HAP-1 (cell line): ENCODE measurements around the gene IRF4.
"Not testable (repeated sequence)": the region's sequence is repeated elsewhere in the genome, so short reads cannot be mapped to it uniquely, and the experiment has no call there.

ENCODE experiments used
- DNase-seq, 2 experiments: peaks; one replicate each; pipeline ENCODE4 v3.0.0-alpha.2; 2016 to 2020; ENCODE audit warnings: low spot score in 2 of 2
- H3K27me3 ChIP-seq: fragments of 250-450 bp; sonication (Bioruptor Pico); 2 replicates; pipeline ENCODE4 v1.5.1; 2020; ENCODE audit warnings: low read depth, mild to moderate bottlenecking, moderate library complexity
- H3K36me3 ChIP-seq: fragments of 250-450 bp; sonication (Bioruptor Pico); replicated peaks from 2 replicates; pipeline ENCODE4 v1.5.1; 2020; ENCODE audit warnings: mild to moderate bottlenecking
- H3K4me1 ChIP-seq: fragments of 250-450 bp; sonication (Bioruptor Pico); 2 replicates; pipeline ENCODE4 v1.5.1; 2020; ENCODE audit warnings: mild to moderate bottlenecking
- H3K4me3 ChIP-seq: fragments of 250-450 bp; sonication (Bioruptor Pico); 2 replicates; pipeline ENCODE4 v1.5.1; 2020; ENCODE audit warnings: mild to moderate bottlenecking, moderate library complexity
- H3K9me3 ChIP-seq: fragments of 250-450 bp; sonication (Bioruptor Pico); 2 replicates; pipeline ENCODE4 v1.5.1; 2020; ENCODE audit warnings: mild to moderate bottlenecking, moderate library complexity
- in situ Hi-C: fragments of 300-500 bp; cut with MboI; formaldehyde crosslinking; loops from 3 replicates; pipeline ENCODE4 v1.14.3; 2020; ENCODE audit warnings: low sequenced_read_pairs, inconsistent platforms, mixed read lengths

IRF4 gene

DNA sequence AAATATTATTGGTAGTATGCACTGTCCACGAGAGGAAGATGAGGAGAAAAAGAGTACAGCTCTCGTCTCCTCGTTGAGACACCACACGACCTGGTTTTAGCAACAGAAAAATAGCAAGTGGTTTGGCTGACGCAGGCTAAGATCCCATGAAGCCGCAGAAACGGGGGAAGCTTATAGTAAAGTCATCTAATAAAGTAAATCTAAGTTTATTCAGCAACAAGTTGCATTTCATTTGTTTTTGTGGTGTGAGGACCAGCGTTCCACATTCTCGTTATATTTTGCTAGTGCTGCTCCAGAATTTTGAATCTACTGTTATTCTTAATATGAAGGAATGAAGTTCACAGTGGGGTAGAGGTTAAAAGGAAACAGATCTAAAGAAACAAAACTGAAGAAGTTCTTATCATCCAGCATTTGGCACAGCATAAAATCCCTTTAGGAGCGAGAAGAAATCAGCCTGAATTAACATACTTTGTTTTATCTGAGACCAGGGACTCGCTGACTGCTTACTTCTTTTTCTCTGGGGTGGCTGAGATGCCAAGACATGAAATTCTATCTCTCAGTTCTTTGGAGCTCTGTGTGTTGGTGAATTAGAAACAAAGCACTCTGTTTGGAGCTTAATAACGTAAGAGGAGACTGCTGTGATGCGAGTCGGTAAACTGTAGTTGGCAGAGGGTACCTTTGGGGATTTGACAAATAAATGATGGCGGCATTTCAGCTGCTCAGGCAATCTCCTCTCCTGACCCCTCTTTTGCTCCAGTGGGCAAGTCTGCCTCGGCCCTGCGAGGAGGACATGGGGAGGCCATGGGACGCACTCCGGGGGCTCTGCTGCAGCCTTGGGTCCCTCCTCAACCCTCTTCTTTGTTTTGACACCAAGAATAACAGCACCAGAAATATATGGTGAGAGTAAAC is 24.9 kb upstream of the IRF4 start:
- no peak overlapping the region for H3K4me3 ChIP-seq
- in situ Hi-C loops: no loop called here
- H3K4me1 ChIP-seq: no peaks in the 10 kb centered on the region
- DNase-seq: no peak
- no peaks in the 10 kb centered on the region for H3K27me3 ChIP-seq
- peaks cover 34% of the 10 kb centered on the region for H3K9me3 ChIP-seq
- no peaks in the 10 kb centered on the region for H3K36me3 ChIP-seq

GRCh38 chr6:367298-367794 is 24.2 kb upstream of the IRF4 start:
- in situ Hi-C loops: no loop called here
- Histone ChIP-seq H3K27me3 (no peaks in the 10 kb centered on the region), H3K9me3 (peaks cover 28% of the 10 kb centered on the region)

DNA sequence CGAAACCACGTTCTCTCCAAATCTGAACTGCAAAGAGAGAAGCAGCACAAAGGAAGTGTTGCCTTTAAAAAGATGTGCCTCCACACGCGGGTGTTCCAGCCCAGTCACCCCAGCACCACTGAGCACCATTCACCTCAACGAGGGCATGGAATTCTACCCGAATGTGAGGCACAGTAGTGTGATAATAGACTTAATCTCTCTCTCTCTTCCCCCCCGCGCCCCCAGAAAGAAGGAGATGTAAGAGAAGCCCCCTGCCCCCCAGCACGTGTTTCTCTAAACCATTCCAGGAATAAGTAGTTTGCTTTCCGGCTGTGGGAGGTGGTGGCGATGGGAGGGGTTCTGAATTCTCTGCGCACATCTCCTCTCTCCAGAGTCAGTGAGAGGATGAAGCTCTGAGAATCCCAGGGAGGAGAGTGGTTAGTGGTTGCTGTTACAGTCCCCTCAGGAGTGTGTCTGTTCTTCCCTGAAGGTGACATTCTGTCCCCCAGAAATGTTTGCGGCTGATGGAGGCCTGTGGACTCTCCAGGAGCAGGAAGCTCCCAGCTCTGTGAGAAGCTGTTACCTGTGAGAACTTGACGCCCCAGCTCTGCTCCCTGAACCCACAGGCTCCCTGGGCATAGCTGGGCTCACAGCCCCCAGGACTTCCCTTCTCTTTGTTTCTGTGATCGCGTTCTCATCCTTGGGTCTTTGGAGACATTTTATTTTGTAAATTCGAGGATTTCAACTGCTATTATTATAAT is 23.5 kb upstream of the IRF4 start:
- Histone ChIP-seq H3K27me3 (no peaks in the 10 kb centered on the region), H3K9me3 (peaks cover 23% of the 10 kb centered on the region), H3K4me3 (no peak overlapping the region), H3K4me1 (no peaks in the 10 kb centered on the region), H3K36me3 (no peaks in the 10 kb centered on the region)
- no peak for DNase-seq
- in situ Hi-C loops: no loop called here

More at GRCh38 chr6:367298-367794, 24.2 kb upstream of the IRF4 start:
- Histone ChIP-seq H3K4me3 (no peak overlapping the region), H3K4me1 (no peaks in the 10 kb centered on the region), H3K36me3 (no peaks in the 10 kb centered on the region)
- DNase-seq: no peak

GRCh38 chr6:369559-370431 is 21.8 kb upstream of the IRF4 start:
- no peaks in the 10 kb centered on the region for H3K27me3 ChIP-seq
- no peak overlapping the region for H3K4me3 ChIP-seq
- H3K4me1 ChIP-seq: no peaks in the 10 kb centered on the region
- in situ Hi-C loops: no loop called here
- DNase-seq: no peak
- no peaks in the 10 kb centered on the region for H3K36me3 ChIP-seq
- H3K9me3 ChIP-seq: peaks cover 16% of the 10 kb centered on the region

DNA sequence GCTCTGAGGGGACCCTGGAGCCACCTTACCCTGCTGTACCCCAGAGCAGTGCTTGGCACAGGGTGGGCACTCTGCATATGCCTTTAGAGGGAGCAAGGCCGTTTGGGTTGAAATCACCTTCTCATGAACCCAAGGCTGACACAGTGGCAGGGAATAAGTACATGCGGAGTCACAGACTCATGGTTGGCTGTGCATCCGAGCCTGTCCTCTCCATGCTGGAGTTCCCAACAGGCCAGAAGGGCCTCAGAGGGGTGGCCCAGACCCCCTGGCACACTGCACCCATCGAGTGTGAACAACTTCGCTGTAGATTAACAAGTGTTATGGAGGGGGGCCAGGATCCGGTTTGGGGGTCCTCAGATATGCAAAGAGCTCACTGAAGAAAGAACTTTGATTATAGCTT is 21.0 kb upstream of the IRF4 start:
- Histone ChIP-seq H3K4me1 (no peaks in the 10 kb centered on the region), H3K27me3 (no peaks in the 10 kb centered on the region), H3K4me3 (no peak overlapping the region), H3K9me3 (peaks cover 17% of the 10 kb centered on the region), H3K36me3 (no peaks in the 10 kb centered on the region)
- in situ Hi-C loops: no loop called here
- DNase-seq: no peak

DNA sequence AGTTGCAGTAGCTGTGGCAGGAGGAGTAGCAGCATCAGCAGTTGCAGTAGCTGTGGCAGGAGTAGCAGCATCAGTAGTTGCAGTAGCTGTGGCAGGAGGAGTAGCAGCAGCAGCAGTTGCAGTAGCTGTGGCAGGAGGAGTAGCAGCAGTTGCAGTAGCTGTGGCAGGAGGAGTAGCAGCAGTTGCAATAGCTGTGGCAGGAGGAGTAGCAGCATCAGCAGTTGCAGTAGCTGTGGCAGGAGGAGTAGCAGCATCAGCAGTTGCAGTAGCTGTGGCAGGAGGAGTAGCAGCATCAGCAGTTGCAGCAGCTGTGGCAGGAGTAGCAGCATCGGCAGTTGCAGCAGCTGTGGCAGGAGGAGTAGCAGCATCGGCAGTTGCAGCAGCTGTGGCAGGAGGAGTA is 19.7 kb upstream of the IRF4 start:
- in situ Hi-C loops, H3K36me3 ChIP-seq, DNase-seq, H3K27me3 ChIP-seq, H3K4me3 ChIP-seq, H3K4me1 ChIP-seq: not testable (repeated sequence)
- peaks cover 18% of the 10 kb centered on the region for H3K9me3 ChIP-seq

- in situ Hi-C loops: no loop called here
- H3K9me3 ChIP-seq: peaks cover 19% of the 10 kb centered on the region
- no peaks in the 10 kb centered on the region for H3K4me1 ChIP-seq
- H3K36me3 ChIP-seq: no peaks in the 10 kb centered on the region
- H3K27me3 ChIP-seq: no peaks in the 10 kb centered on the region
- no peak for DNase-seq
- H3K4me3 ChIP-seq: no peak overlapping the region
These were observed 19.1 kb upstream of the IRF4 start for GRCh38 chr6:372336-372911.

DNA sequence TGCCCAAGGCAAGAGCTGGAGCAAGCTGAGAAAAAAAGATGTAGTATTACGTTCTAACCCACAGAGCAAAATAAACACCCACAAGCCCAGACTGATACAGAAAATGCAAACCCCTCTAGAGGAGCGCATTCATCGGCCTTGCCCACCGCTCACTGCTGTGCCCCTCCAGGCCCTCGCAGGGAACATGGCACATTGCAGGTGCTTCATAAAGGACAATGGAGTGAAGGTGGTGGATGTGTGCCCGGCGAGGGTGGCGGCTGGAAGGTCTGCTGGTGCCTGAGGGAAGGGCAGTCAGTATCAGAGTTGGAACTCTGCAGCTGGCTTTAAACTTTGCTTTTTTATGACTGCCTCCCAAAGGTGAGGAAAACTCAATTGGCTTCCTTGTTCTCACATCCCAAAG is 18.5 kb upstream of the IRF4 start:
- H3K4me3 ChIP-seq: no peak overlapping the region
- H3K27me3 ChIP-seq: no peaks in the 10 kb centered on the region
- H3K4me1 ChIP-seq: no peaks in the 10 kb centered on the region
- peaks cover 22% of the 10 kb centered on the region for H3K9me3 ChIP-seq
- H3K36me3 ChIP-seq: no peaks in the 10 kb centered on the region
- in situ Hi-C loops: no loop called here
- DNase-seq: no peak

DNA sequence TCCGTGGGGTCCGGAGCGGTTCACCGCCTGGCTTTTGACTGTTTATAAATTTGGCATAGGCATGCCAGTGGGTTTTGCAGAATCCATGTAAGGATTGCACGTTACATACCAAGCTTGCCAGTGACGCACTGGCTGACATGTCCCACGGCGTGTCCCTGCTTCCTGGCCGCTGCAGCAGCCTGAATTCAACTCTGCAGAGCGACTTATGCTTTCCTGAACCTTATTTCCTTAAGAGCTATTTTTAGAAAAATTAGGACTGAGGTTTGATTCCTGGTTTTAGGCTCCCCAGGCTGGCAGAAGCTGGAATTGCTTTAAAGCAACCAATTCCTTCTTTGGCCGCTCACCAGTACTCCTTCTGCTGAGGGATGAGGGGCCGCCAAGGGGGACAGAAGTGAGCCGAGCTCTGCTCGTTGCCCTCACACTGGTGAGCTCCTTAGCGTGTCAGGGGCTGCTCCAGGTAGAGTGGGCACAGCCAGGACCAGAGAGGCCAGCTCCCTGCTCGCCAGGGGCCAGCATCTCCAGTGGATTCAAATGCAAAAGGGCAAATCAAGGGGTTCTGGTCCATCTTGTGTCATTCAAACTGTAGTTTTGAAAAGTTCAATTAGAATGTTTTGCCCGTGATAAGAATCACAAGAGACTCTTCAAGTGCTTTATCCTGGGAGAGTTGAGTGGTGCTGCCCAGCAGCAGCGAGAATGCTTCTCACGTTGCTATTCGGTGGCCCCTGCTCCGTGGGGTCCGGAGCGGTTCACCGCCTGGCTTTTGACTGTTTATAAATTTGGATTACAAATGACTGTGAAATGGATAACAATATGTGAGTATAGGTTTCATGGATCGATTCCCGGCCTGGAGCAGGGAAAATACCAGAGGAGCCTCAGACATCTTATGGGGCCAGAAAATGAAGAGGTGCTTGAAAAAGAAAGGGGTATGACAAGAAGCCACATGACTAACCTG is 17.5 kb upstream of the IRF4 start:
- Histone ChIP-seq H3K4me1 (no peaks in the 10 kb centered on the region), H3K27me3 (no peaks in the 10 kb centered on the region), H3K9me3 (peaks cover 25% of the 10 kb centered on the region), H3K36me3 (no peaks in the 10 kb centered on the region), H3K4me3 (no peak overlapping the region)
- DNase-seq: no peak
- in situ Hi-C loops: no loop called here

GRCh38 chr6:374956-375355 is 16.6 kb upstream of the IRF4 start:
- Histone ChIP-seq H3K9me3 (peaks cover 34% of the 10 kb centered on the region), H3K4me1 (no peaks in the 10 kb centered on the region), H3K4me3 (no peak overlapping the region), H3K27me3 (no peaks in the 10 kb centered on the region; the same call in 1 of the 2 replicates), H3K36me3 (no peaks in the 10 kb centered on the region)
- DNase-seq: no peak
- in situ Hi-C loops: no loop called here

DNA sequence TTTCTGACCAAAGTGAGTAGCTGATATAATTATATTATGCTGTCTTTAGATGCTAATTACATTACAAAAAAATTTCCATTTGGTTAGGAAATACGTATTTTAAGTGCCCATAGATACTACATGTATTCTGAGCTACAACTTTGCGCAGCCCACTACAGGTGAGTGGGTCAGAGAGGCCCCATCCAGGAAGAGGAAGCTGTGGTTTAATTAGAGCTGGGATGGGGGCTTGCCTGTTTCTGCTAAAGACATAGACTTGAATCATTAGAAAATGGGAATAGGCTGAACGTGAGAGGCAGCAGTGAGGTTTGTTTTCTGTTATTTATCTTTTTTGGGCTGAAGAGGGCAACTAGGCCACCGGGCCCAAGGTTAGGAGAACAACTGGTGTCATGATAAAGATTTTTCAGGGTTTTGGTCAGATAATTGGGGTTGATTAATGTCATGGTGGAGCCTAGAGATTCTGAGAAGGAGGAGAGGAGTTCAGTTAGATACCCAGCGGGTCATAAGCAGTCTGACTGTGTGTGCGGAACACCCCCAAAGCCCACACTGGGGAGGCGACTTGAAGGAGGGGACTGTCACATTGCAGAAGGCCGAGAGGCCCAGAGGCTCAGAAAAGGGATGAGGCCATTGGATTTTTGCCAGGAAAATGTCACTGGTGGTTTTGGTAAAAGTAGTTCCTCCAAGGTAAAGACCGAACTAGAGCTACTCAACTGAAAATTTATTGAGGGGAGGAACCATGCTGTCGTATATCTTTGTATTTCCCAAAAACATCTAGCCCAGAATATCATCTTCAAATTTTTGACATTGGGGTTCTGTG is 14.5 kb upstream of the IRF4 start:
- Histone ChIP-seq H3K4me1 (no peaks in the 10 kb centered on the region), H3K27me3 (no peaks in the 10 kb centered on the region; the same call in 1 of the 2 replicates), H3K9me3 (peaks cover 45% of the 10 kb centered on the region), H3K4me3 (no peak overlapping the region), H3K36me3 (no peaks in the 10 kb centered on the region)
- in situ Hi-C loops: no loop called here
- DNase-seq: no peak

- H3K9me3 ChIP-seq: peaks cover 45% of the 10 kb centered on the region
- H3K36me3 ChIP-seq, H3K4me3 ChIP-seq, H3K27me3 ChIP-seq, DNase-seq, in situ Hi-C loops, H3K4me1 ChIP-seq: not testable (repeated sequence)
These were observed 13.9 kb upstream of the IRF4 start for GRCh38 chr6:377641-378020.
